OCI-LY7 (cell line): ENCODE results near the gene RMI2. TPM values are rescaled to one million over a fixed set of nuclear protein-coding genes. Genes with fewer than 3 reads are reported as not detected.
A peak's percentile ranks its signal among the peaks of the same experiment; 100 is the strongest.

Experiments used
- BruUV-seq: library from RNA; stranded (reverse); fragments of 400-500 nt; replicated peaks from 2 replicates; lab custom pipeline; 2021; lab: Mats Ljungman, UMichigan
- CTCF ChIA-PET: fragments of 300-600 bp; sonication (Branson Sonifier 250); formaldehyde crosslinking; loops from one replicate; lab custom pipeline; 2022; ENCODE audit warnings: antibody characterized with exemption; ENCODE audit not compliant: unreplicated experiment; lab: Charles Lee
- POLR2A ChIA-PET: fragments of 300-600 bp; sonication (Branson Sonifier 250); formaldehyde crosslinking; loops from one replicate; lab custom pipeline; 2022; ENCODE audit warnings: antibody characterized with exemption; lab: Charles Lee
- DNase-seq: peaks from one replicate; pipeline ENCODE4 v3.0.0-alpha.2; 2015; ENCODE audit warnings: low spot score
- H2AFZ ChIP-seq: fragments of 200-600 bp; sonication (generic), shearing (Covaris generic); 2 replicates; pipeline ENCODE4 v1.6.1; 2014; ENCODE audit warnings: mild to moderate bottlenecking, antibody characterized with exemption, low read length, moderate library complexity
- H3K27ac ChIP-seq: fragments of 200-600 bp; sonication (generic); 2 replicates; pipeline ENCODE4 v1.5.1; 2014; ENCODE audit warnings: mixed run types, low read depth, mild to moderate bottlenecking, moderate library complexity, low read length, inconsistent platforms; ENCODE audit not compliant: poor library complexity, severe bottlenecking
- H3K36me3 ChIP-seq: fragments of 200-600 bp; sonication (generic); 2 replicates; pipeline ENCODE4 v1.6.1; 2014; ENCODE audit warnings: mild to moderate bottlenecking, antibody characterized with exemption, low read length, moderate library complexity, mixed read lengths; ENCODE audit not compliant: insufficient read depth
- H3K4me1 ChIP-seq: fragments of 200-600 bp; sonication (generic); 2 replicates; pipeline ENCODE4 v1.5.1; 2014; ENCODE audit warnings: mild to moderate bottlenecking, low read length; ENCODE audit not compliant: insufficient read depth, poor library complexity, severe bottlenecking
- H3K4me2 ChIP-seq: fragments of 200-600 bp; sonication (generic); 2 replicates; pipeline ENCODE4 v1.6.1; 2014; ENCODE audit warnings: mild to moderate bottlenecking, low read length
- H3K4me3 ChIP-seq: fragments of 200-600 bp; sonication (generic); 2 replicates; pipeline ENCODE4 v1.5.1; 2014; ENCODE audit warnings: mild to moderate bottlenecking, low read depth, low read length; ENCODE audit not compliant: poor library complexity, severe bottlenecking
- H3K79me2 ChIP-seq: fragments of 200-600 bp; sonication (generic); 2 replicates; pipeline ENCODE4 v1.6.1; 2016; ENCODE audit warnings: low read depth, mild to moderate bottlenecking, low read length, moderate library complexity, mixed read lengths; ENCODE audit not compliant: insufficient read depth
- H3K9me2 ChIP-seq: fragments of 200-600 bp; sonication (generic); 2 replicates; pipeline ENCODE4 v1.6.1; 2016; ENCODE audit warnings: mild to moderate bottlenecking, low read length, mixed read lengths; ENCODE audit not compliant: insufficient read depth
- H3K9me3 ChIP-seq: fragments of 200-600 bp; sonication (generic); 2 replicates; pipeline ENCODE4 v1.6.1; 2014; ENCODE audit warnings: mild to moderate bottlenecking, mixed run types, low read length, mixed read lengths
- H4K20me1 ChIP-seq: fragments of 200-600 bp; sonication (generic); 2 replicates; pipeline ENCODE4 v1.6.1; 2014; ENCODE audit warnings: mild to moderate bottlenecking, antibody characterized with exemption, low read length, moderate library complexity, mixed read lengths; ENCODE audit not compliant: insufficient read depth
- CTCF ChIP-seq: fragments of 200-600 bp; sonication (generic); conservative IDR thresholded peaks from 2 replicates; pipeline ENCODE4 v1.5.1; 2014; ENCODE audit warnings: mild to moderate bottlenecking, antibody characterized with exemption, low read length, moderate library complexity, mixed read lengths
- EZH2phosphoT487 ChIP-seq: fragments of 200-600 bp; sonication (generic); IDR thresholded peaks from 2 replicates; pipeline ENCODE4 v1.6.1; 2018; ENCODE audit warnings: low read depth, borderline replicate concordance, mild to moderate bottlenecking, mixed run types, antibody characterized with exemption, low read length, moderate library complexity, mixed read lengths
- intact Hi-C: fragments of 100-400 bp; cut with micrococcal nuclease; formaldehyde crosslinking; loops from one replicate; pipeline ENCODE4 v1.10.0; 2022; ENCODE audit not compliant: unreplicated experiment
- total RNA-seq, 2 experiments: library from RNA; depleted of rRNA in 1 of 2; stranded (reverse); fragments of >200 nt in 1 of 2; shearing (Covaris generic) in 1 of 2; gene quantifications; 2 replicates each; pipeline ENCODE4 v1.2.3, GENCODE V29; 2014 to 2022

The RMI2 gene
- total RNA-seq, 2 experiments from 2014 or later = 84.5 to 126 TPM

- H3K4me3 ChIP-seq = peak overlapping the region; percentile 39
- peak; percentile 78 for DNase-seq
- H3K36me3 ChIP-seq = peaks cover 26% of the 10 kb centered on the region
- H3K9me3 ChIP-seq = peaks cover 7% of the 10 kb centered on the region
- ChIA-PET POLR2A (interaction anchor here (0.8 to 1.1 kb wide), 4 partner anchors 49 to 101 kb away, joined by 3 to 7 read pairs (median 4); partner anchors contain the start of gene SOCS1), CTCF (interaction anchor here (0.6 to 1.0 kb wide), 3 partner anchors 59 to 306 kb away, joined by 3 to 7 read pairs (median 3); no protein-coding TSS in a partner anchor)
- H3K4me1 ChIP-seq = peaks cover 85% of the 10 kb centered on the region
- intact Hi-C loops = loop anchor here (1.0 to 5.0 kb wide), 2 partner anchors 101 to 404 kb away; no protein-coding TSS in a partner anchor
- no TSS peak for BruUV-seq
- no peaks in the 10 kb centered on the region for H4K20me1 ChIP-seq
- no peaks in the 10 kb centered on the region for H3K9me2 ChIP-seq
- no peak overlapping the region for H2AFZ ChIP-seq
- TF ChIP-seq EZH2phosphoT487 (no peak), CTCF (peak; percentile 98)
- H3K27ac ChIP-seq = peak overlapping the region; percentile 91
- peaks cover 16% of the 10 kb centered on the region for H3K79me2 ChIP-seq
- H3K4me2 ChIP-seq = peak overlapping the region; percentile 74
These were observed 11.5 kb downstream of the RMI2 start for GRCh38 chr16:11356573-11357331.

GRCh38 chr16:11358531-11358930, 13.3 kb downstream of the RMI2 start:
- CTCF ChIA-PET = interaction anchor here (0.9 to 1.8 kb wide), 2 partner anchors 103 to 134 kb away, joined by 3 to 7 read pairs; partner anchors contain the start of gene SOCS1
- intact Hi-C loops = loop anchor here (5.0 kb wide), 1 partner anchor 406 kb away; no protein-coding TSS in a partner anchor
- DNase-seq = no peak
- H2AFZ ChIP-seq = no peak overlapping the region
- H3K4me3 ChIP-seq = no peak overlapping the region
- peaks cover 8% of the 10 kb centered on the region; the same call in 1 of the 2 replicates for H3K36me3 ChIP-seq
- H3K4me1 ChIP-seq = peaks cover 91% of the 10 kb centered on the region
- no peaks in the 10 kb centered on the region for H3K9me3 ChIP-seq
- H3K4me2 ChIP-seq = no peak overlapping the region
- H3K27ac ChIP-seq = no peak overlapping the region
- no peaks in the 10 kb centered on the region for H4K20me1 ChIP-seq
- BruUV-seq = no TSS peak
- no peaks in the 10 kb centered on the region for H3K9me2 ChIP-seq
- TF ChIP-seq EZH2phosphoT487 (no peak), CTCF (no peak)
- peaks cover 3% of the 10 kb centered on the region; the same call in 1 of the 2 replicates for H3K79me2 ChIP-seq
- POLR2A ChIA-PET = interaction anchor here (1.1 to 2.3 kb wide), 4 partner anchors 12 to 264 kb away, joined by 3 to 12 read pairs (median 6); partner anchors contain the start of gene SOCS1
